ENCODE results near the gene POC1A. TPM values are rescaled to one million over a fixed set of nuclear protein-coding genes. Genes with fewer than 3 reads are reported as not detected.
A peak's percentile ranks its signal among the peaks of the same experiment; 100 is the strongest.

Gene POC1A
- total and polyA plus RNA-seq, 2 experiments from 2014 or later: 19.1 to 26.7 TPM

DNA sequence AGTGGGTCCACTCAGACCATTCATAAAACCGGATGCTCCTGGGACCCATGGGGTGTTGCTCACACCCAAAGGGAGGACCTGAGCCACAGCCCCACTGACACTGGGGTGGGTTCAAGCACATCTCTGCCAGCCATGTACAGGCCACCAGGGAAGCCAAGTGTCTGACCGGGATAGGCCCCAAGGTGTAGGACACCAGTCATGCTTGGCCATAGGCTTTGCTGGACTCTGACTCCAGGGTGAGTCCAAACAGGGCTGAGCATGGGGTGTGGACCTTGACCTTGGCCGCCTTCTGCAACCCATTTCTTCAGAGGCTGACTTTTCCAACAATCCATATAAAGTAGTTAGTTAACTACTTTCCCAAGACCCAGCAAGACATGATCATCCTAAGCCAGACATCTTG is 66.5 kb downstream of the POC1A start:
- H3K27me3 Mint-ChIP-seq (ENCODE audit: insufficient read depth, low read depth, poor library complexity): peaks cover 5% of the 10 kb centered on the region
- no peak overlapping the region for H3K4me3 Mint-ChIP-seq
- peaks cover 21% of the 10 kb centered on the region; the same call in 2 of the 3 replicates for H3K4me1 Mint-ChIP-seq
- ATAC-seq: no peak
- no peaks in the 10 kb centered on the region for H3K9me3 Mint-ChIP-seq
- H3K36me3 ChIP-seq (ENCODE audit: insufficient read depth): no peaks in the 10 kb centered on the region; the same call in 1 of the 2 replicates
- H3K4me3 ChIP-seq: no peak overlapping the region
- TF ChIP-seq, protein P1, sequence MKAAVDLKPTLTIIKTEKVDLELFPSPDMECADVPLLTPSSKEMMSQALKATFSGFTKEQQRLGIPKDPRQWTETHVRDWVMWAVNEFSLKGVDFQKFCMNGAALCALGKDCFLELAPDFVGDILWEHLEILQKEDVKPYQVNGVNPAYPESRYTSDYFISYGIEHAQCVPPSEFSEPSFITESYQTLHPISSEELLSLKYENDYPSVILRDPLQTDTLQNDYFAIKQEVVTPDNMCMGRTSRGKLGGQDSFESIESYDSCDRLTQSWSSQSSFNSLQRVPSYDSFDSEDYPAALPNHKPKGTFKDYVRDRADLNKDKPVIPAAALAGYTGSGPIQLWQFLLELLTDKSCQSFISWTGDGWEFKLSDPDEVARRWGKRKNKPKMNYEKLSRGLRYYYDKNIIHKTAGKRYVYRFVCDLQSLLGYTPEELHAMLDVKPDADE (IDR thresholded peaks at IDR 0.05): no peak
- TF ChIP-seq POLR2AphosphoS5 (IDR thresholded peaks at IDR 0.05; ENCODE audit: low read depth): no peak
- TF ChIP-seq JUNB (IDR thresholded peaks at IDR 0.05; ENCODE audit: unreplicated experiment): no peak
- no peak for TF ChIP-seq NANOG (IDR thresholded peaks at IDR 0.05; ENCODE audit: borderline replicate concordance)
- H3F3A ChIP-seq (replicated peaks; ENCODE audit: low read depth): no peaks in the 10 kb centered on the region
- peaks cover 4% of the 10 kb centered on the region for H4K20me1 ChIP-seq (replicated peaks; ENCODE audit: insufficient read depth)
- H3K27ac Mint-ChIP-seq: no peak overlapping the region
- H3K4me1 ChIP-seq (ENCODE audit: insufficient read depth): no peaks in the 10 kb centered on the region
- H3K9me2 ChIP-seq (ENCODE audit: insufficient read depth): no peaks in the 10 kb centered on the region
- no peaks in the 10 kb centered on the region for H3K27me3 ChIP-seq (ENCODE audit: insufficient read depth)
- no peak overlapping the region for H2AFZ ChIP-seq
- no peaks in the 10 kb centered on the region; the same call in 2 of the 3 replicates for H3K36me3 Mint-ChIP-seq (ENCODE audit: low read depth)
- H3K4me2 ChIP-seq: no peak overlapping the region
- no peak for DNase-seq (ENCODE audit: low spot score)
- H3K79me2 ChIP-seq (replicated peaks; ENCODE audit: insufficient read depth): no peaks in the 10 kb centered on the region
- no peak overlapping the region for H3K27ac ChIP-seq (ENCODE audit: low read depth)

DNA sequence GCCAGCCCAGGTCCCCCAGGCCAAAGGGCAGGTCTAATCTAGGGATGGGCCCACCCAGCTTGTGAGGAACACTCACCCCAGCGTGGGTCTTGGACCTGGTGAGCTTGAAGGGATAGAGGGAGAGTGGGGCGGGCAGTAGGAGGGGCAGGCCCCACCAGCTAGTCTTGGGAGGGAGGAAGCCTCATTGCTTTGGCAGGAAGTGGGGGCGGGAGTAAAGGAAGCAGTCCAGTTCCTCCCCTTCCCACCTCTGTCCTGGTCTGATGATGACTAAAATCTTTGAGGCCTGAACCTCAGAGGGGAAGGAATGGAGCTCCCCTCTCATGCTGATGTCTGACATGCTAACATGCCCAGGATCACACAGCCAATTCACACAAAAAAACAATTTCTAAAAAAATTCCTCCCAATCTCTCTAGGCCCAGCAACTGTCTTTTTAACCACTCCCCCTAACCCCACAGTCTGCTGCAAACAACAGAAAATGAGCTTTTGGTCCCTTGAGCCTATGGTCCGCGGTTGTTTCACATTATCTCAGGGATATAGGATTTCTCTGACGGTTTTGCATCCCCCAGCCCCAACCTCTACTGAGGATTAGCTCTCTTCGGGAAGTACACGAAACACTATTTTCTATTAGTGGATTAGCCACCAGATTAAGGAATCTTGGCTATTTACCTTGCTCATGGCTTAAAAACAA is 67.1 kb downstream of the POC1A start:
- Histone ChIP-seq H3K27me3 (ENCODE audit: insufficient read depth) (no peaks in the 10 kb centered on the region), H3K4me3 (no peak overlapping the region), H3F3A (replicated peaks; ENCODE audit: low read depth) (no peaks in the 10 kb centered on the region), H3K36me3 (ENCODE audit: insufficient read depth) (no peaks in the 10 kb centered on the region; the same call in 1 of the 2 replicates), H2AFZ (no peak overlapping the region), H3K9me2 (ENCODE audit: insufficient read depth) (no peaks in the 10 kb centered on the region), H4K20me1 (replicated peaks; ENCODE audit: insufficient read depth) (peaks cover 4% of the 10 kb centered on the region), H3K27ac (ENCODE audit: low read depth) (no peak overlapping the region), H3K4me2 (no peak overlapping the region), H3K79me2 (replicated peaks; ENCODE audit: insufficient read depth) (no peaks in the 10 kb centered on the region), H3K4me1 (ENCODE audit: insufficient read depth) (no peaks in the 10 kb centered on the region)
- peaks cover 5% of the 10 kb centered on the region for H3K27me3 Mint-ChIP-seq (ENCODE audit: insufficient read depth, low read depth, poor library complexity)
- peaks cover 21% of the 10 kb centered on the region; the same call in 2 of the 3 replicates for H3K4me1 Mint-ChIP-seq
- H3K36me3 Mint-ChIP-seq (ENCODE audit: low read depth): no peaks in the 10 kb centered on the region; the same call in 2 of the 3 replicates
- no peak overlapping the region for H3K4me3 Mint-ChIP-seq
- TF ChIP-seq, protein P1 (IDR thresholded peaks at IDR 0.05): no peak
- no peak for TF ChIP-seq EZH2phosphoT487 (IDR thresholded peaks at IDR 0.05; ENCODE audit: unreplicated experiment)
- ATAC-seq (no peak), DNase-seq (ENCODE audit: low spot score) (no peak)
- H3K27ac Mint-ChIP-seq: peak overlapping the region; percentile 50; the same call in 1 of the 2 replicates
- H3K9me3 Mint-ChIP-seq: no peaks in the 10 kb centered on the region

DNA sequence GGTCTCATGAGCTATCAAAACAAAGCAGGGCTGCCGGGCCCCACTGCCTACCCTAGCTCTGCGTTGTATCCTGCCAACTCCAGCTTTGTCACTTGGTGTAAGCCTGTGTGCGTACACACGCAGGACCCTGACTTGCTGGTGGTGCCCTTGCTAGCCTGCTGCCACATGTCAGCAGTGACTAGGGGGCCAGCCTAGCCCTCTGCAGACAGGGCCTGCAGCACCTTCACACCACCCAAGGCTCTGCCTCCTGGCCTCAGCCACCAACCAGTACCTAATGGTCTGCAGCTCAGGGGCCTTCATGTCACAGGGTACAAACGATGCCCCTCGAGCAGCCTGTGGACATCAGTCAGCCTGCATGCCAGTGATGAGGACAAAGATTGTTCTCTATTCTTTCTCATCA is 67.8 kb downstream of the POC1A start:
- no peak overlapping the region for H3K4me3 ChIP-seq
- Mint-ChIP-seq H3K9me3 (no peaks in the 10 kb centered on the region), H3K36me3 (ENCODE audit: low read depth) (no peaks in the 10 kb centered on the region; the same call in 2 of the 3 replicates), H3K4me1 (peaks cover 19% of the 10 kb centered on the region; the same call in 2 of the 3 replicates), H3K4me3 (no peak overlapping the region), H3K27ac (no peak overlapping the region), H3K27me3 (ENCODE audit: insufficient read depth, low read depth, poor library complexity) (peaks cover 5% of the 10 kb centered on the region)
- no peaks in the 10 kb centered on the region for H3K27me3 ChIP-seq (ENCODE audit: insufficient read depth)
- no peaks in the 10 kb centered on the region for H3F3A ChIP-seq (replicated peaks; ENCODE audit: low read depth)
- no peak overlapping the region for H2AFZ ChIP-seq
- no peak overlapping the region for H3K27ac ChIP-seq (ENCODE audit: low read depth)
- ATAC-seq (no peak), DNase-seq (ENCODE audit: low spot score) (no peak)
- no peaks in the 10 kb centered on the region for H3K9me2 ChIP-seq (ENCODE audit: insufficient read depth)
- no peaks in the 10 kb centered on the region; the same call in 1 of the 2 replicates for H3K36me3 ChIP-seq (ENCODE audit: insufficient read depth)
- H3K79me2 ChIP-seq (replicated peaks; ENCODE audit: insufficient read depth): no peaks in the 10 kb centered on the region
- H4K20me1 ChIP-seq (replicated peaks; ENCODE audit: insufficient read depth): peaks cover 4% of the 10 kb centered on the region
- H3K4me1 ChIP-seq (ENCODE audit: insufficient read depth): no peaks in the 10 kb centered on the region
- H3K4me2 ChIP-seq: no peak overlapping the region
- TF ChIP-seq STAT1 (IDR thresholded peaks at IDR 0.05; ENCODE audit: unreplicated experiment) (no peak), POLR2AphosphoS5 (IDR thresholded peaks at IDR 0.05; ENCODE audit: low read depth) (no peak), EZH2 (IDR thresholded peaks at IDR 0.05; ENCODE audit: low read depth, unreplicated experiment) (no peak), ZNF331 (CRISPR knock-in tag; IDR thresholded peaks at IDR 0.05; ENCODE audit: low read depth) (no peak), EZH2phosphoT487 (IDR thresholded peaks at IDR 0.05; ENCODE audit: unreplicated experiment) (no peak), NANOG (IDR thresholded peaks at IDR 0.05; ENCODE audit: borderline replicate concordance) (no peak), CREB1 (CRISPR knock-in tag; IDR thresholded peaks at IDR 0.05; ENCODE audit: low read depth) (no peak)
- TF ChIP-seq, protein P2, sequence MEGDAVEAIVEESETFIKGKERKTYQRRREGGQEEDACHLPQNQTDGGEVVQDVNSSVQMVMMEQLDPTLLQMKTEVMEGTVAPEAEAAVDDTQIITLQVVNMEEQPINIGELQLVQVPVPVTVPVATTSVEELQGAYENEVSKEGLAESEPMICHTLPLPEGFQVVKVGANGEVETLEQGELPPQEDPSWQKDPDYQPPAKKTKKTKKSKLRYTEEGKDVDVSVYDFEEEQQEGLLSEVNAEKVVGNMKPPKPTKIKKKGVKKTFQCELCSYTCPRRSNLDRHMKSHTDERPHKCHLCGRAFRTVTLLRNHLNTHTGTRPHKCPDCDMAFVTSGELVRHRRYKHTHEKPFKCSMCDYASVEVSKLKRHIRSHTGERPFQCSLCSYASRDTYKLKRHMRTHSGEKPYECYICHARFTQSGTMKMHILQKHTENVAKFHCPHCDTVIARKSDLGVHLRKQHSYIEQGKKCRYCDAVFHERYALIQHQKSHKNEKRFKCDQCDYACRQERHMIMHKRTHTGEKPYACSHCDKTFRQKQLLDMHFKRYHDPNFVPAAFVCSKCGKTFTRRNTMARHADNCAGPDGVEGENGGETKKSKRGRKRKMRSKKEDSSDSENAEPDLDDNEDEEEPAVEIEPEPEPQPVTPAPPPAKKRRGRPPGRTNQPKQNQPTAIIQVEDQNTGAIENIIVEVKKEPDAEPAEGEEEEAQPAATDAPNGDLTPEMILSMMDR (conservative IDR thresholded peaks at IDR 0.05; ENCODE audit: low read depth in 2 of 2): no peak
- TF ChIP-seq, protein P1 (IDR thresholded peaks at IDR 0.05): no peak

Measured in GM23338 (cell line).